T-helper 17 cell (primary cell): ENCODE results near the gene SART3. TPM values are rescaled to one million over a fixed set of nuclear protein-coding genes. Genes with fewer than 3 reads are reported as not detected.
"Not testable (repeated sequence)": the region's sequence is repeated elsewhere in the genome, so short reads cannot be mapped to it uniquely, and the experiment has no call there.

Experiments used
- ATAC-seq: fragments of 150-1000 bp; cut with Tn5 transposase; 2 replicates; pipeline ENCODE4 v1.10.0; 2021; ENCODE audit warnings: mild to moderate bottlenecking, moderate library complexity
- DNase-seq, 3 donors: peaks; one replicate each; pipeline versions ENCODE4 v3.0.0 to v3.0.0-alpha.2; 2020 to 2021
- H3K9me3 ChIP-seq: one replicate; pipeline ENCODE4 v1.7.0; 2013; ENCODE audit warnings: low read length, mild to moderate bottlenecking; ENCODE audit not compliant: control insufficient read depth, poor library complexity, severe bottlenecking
- H3K27ac Mint-ChIP-seq: one replicate; pipeline ENCODE4 v1.8.0; 2022; ENCODE audit warnings: mild to moderate bottlenecking, moderate library complexity, mixed read lengths
- H3K27me3 Mint-ChIP-seq: one replicate; pipeline ENCODE4 v1.8.0; 2022; ENCODE audit warnings: mixed read lengths
- H3K36me3 Mint-ChIP-seq: one replicate; pipeline ENCODE4 v1.8.0; 2022; ENCODE audit warnings: low read depth, mixed read lengths
- H3K4me1 Mint-ChIP-seq: one replicate; pipeline ENCODE4 v1.8.0; 2022; ENCODE audit warnings: mild to moderate bottlenecking, mixed read lengths
- H3K4me3 Mint-ChIP-seq: one replicate; pipeline ENCODE4 v1.8.0; 2022; ENCODE audit warnings: mild to moderate bottlenecking, moderate library complexity, mixed read lengths
- total RNA-seq, 4 donors: library from RNA in 2 of 4; stranded (reverse) in 2 of 4; gene quantifications; one replicate each; pipeline ENCODE4 v1.2.3 and lab custom pipeline; 2022 to 2026

The SART3 gene
- total RNA-seq, 2 donors from 2014 or later: 85.3 to 107 TPM

GRCh38 chr12:108559007-108559655, 1.8 kb downstream of the SART3 start:
- H3K4me1 Mint-ChIP-seq: peaks cover 34% of the 10 kb centered on the region
- no peaks in the 10 kb centered on the region for H3K27me3 Mint-ChIP-seq
- no peak for DNase-seq
- ATAC-seq: no peak
- H3K36me3 Mint-ChIP-seq: peaks cover 3% of the 10 kb centered on the region
- H3K4me3 Mint-ChIP-seq: peak overlapping the region; percentile 72
- H3K9me3 ChIP-seq: no peaks in the 10 kb centered on the region
- H3K27ac Mint-ChIP-seq: peak overlapping the region; percentile 100

- H3K9me3 ChIP-seq, DNase-seq, H3K27me3 Mint-ChIP-seq, H3K36me3 Mint-ChIP-seq, ATAC-seq, H3K4me3 Mint-ChIP-seq: not testable (repeated sequence)
- Mint-ChIP-seq H3K4me1 (peaks cover 56% of the 10 kb centered on the region), H3K27ac (peak overlapping the region; percentile 65)
Observed at GRCh38 chr12:108555383-108555782, 5.6 kb downstream of the SART3 start.

- peak overlapping the region; percentile 19 for H3K27ac Mint-ChIP-seq
- no peaks in the 10 kb centered on the region for H3K9me3 ChIP-seq
- H3K4me3 Mint-ChIP-seq: no peak overlapping the region
- no peaks in the 10 kb centered on the region for H3K36me3 Mint-ChIP-seq
- no peaks in the 10 kb centered on the region for H3K27me3 Mint-ChIP-seq
- no peak for ATAC-seq
- DNase-seq: no peak
- H3K4me1 Mint-ChIP-seq: peaks cover 51% of the 10 kb centered on the region
Observed at GRCh38 chr12:108553799-108554198, 7.2 kb downstream of the SART3 start.

- no peaks in the 10 kb centered on the region for H3K9me3 ChIP-seq
- Mint-ChIP-seq H3K27ac (peak overlapping the region; percentile 37), H3K4me3 (peak overlapping the region; percentile 33), H3K27me3 (no peaks in the 10 kb centered on the region), H3K36me3 (peaks cover 5% of the 10 kb centered on the region), H3K4me1 (peaks cover 41% of the 10 kb centered on the region)
- no peak for ATAC-seq
- DNase-seq: no peak
Observed at GRCh38 chr12:108551535-108551934, 9.4 kb downstream of the SART3 start.

- DNase-seq: no peak
- peaks cover under 1% of the 10 kb centered on the region for H3K9me3 ChIP-seq
- H3K27me3 Mint-ChIP-seq: no peaks in the 10 kb centered on the region
- ATAC-seq: no peak
- peaks cover 9% of the 10 kb centered on the region for H3K36me3 Mint-ChIP-seq
- H3K27ac Mint-ChIP-seq: no peak overlapping the region
- H3K4me1 Mint-ChIP-seq: peaks cover 31% of the 10 kb centered on the region
- no peak overlapping the region for H3K4me3 Mint-ChIP-seq
Observed at GRCh38 chr12:108548954-108549521, 11.9 kb downstream of the SART3 start.

GRCh38 chr12:108547686-108548085, 13.3 kb downstream of the SART3 start:
- H3K9me3 ChIP-seq: peaks cover 3% of the 10 kb centered on the region
- no peak overlapping the region for H3K27ac Mint-ChIP-seq
- no peak overlapping the region for H3K4me3 Mint-ChIP-seq
- H3K4me1 Mint-ChIP-seq: peaks cover 23% of the 10 kb centered on the region
- H3K27me3 Mint-ChIP-seq: no peaks in the 10 kb centered on the region
- no peak for DNase-seq
- H3K36me3 Mint-ChIP-seq: peaks cover 13% of the 10 kb centered on the region
- ATAC-seq: no peak

GRCh38 chr12:108543652-108544051, 17.3 kb downstream of the SART3 start:
- Mint-ChIP-seq H3K4me3 (no peak overlapping the region), H3K27me3 (no peaks in the 10 kb centered on the region), H3K4me1 (peaks cover 17% of the 10 kb centered on the region), H3K36me3 (peaks cover 13% of the 10 kb centered on the region), H3K27ac (no peak overlapping the region)
- DNase-seq (no peak), ATAC-seq (no peak)
- peaks cover 3% of the 10 kb centered on the region for H3K9me3 ChIP-seq

GRCh38 chr12:108542320-108542719, 18.7 kb downstream of the SART3 start:
- H3K9me3 ChIP-seq: peaks cover 3% of the 10 kb centered on the region
- Mint-ChIP-seq H3K4me3 (no peak overlapping the region), H3K36me3 (peaks cover 8% of the 10 kb centered on the region), H3K27ac (peak overlapping the region; percentile 80), H3K4me1 (peaks cover 19% of the 10 kb centered on the region), H3K27me3 (no peaks in the 10 kb centered on the region)
- DNase-seq (no peak), ATAC-seq (no peak)

- H3K4me1 Mint-ChIP-seq: peaks cover 19% of the 10 kb centered on the region
- H3K4me3 Mint-ChIP-seq: no peak overlapping the region
- ATAC-seq (no peak), DNase-seq (no peak)
- peaks cover 6% of the 10 kb centered on the region for H3K36me3 Mint-ChIP-seq
- peak overlapping the region; percentile 59 for H3K27ac Mint-ChIP-seq
- no peaks in the 10 kb centered on the region for H3K27me3 Mint-ChIP-seq
- no peaks in the 10 kb centered on the region for H3K9me3 ChIP-seq
Observed at GRCh38 chr12:108538616-108539195, 22.3 kb downstream of the SART3 start.

GRCh38 chr12:108538146-108538545, 22.8 kb downstream of the SART3 start:
- Mint-ChIP-seq H3K4me3 (no peak overlapping the region), H3K27ac (peak overlapping the region; percentile 59), H3K27me3 (no peaks in the 10 kb centered on the region), H3K4me1 (peaks cover 17% of the 10 kb centered on the region), H3K36me3 (peaks cover 6% of the 10 kb centered on the region)
- ATAC-seq: no peak
- H3K9me3 ChIP-seq: no peaks in the 10 kb centered on the region
- no peak for DNase-seq

GRCh38 chr12:108531929-108532848, 28.8 kb downstream of the SART3 start:
- no peaks in the 10 kb centered on the region for H3K27me3 Mint-ChIP-seq
- H3K27ac Mint-ChIP-seq: no peak overlapping the region
- no peaks in the 10 kb centered on the region for H3K9me3 ChIP-seq
- DNase-seq (no peak), ATAC-seq (no peak)
- peaks cover 9% of the 10 kb centered on the region for H3K36me3 Mint-ChIP-seq
- H3K4me3 Mint-ChIP-seq: no peak overlapping the region
- H3K4me1 Mint-ChIP-seq: peaks cover 11% of the 10 kb centered on the region

- ATAC-seq: no peak
- Mint-ChIP-seq H3K4me3 (no peak overlapping the region), H3K4me1 (peaks cover 13% of the 10 kb centered on the region), H3K27me3 (no peaks in the 10 kb centered on the region), H3K27ac (peak overlapping the region; percentile 21), H3K36me3 (peaks cover 5% of the 10 kb centered on the region)
- H3K9me3 ChIP-seq: no peaks in the 10 kb centered on the region
- no peak for DNase-seq
Observed at GRCh38 chr12:108530161-108530560, 30.8 kb downstream of the SART3 start.

GRCh38 chr12:108527166-108527496, 33.8 kb downstream of the SART3 start:
- peaks cover 5% of the 10 kb centered on the region for H3K36me3 Mint-ChIP-seq
- DNase-seq (no peak), ATAC-seq (no peak)
- H3K27ac Mint-ChIP-seq: peak overlapping the region; percentile 16
- no peaks in the 10 kb centered on the region for H3K27me3 Mint-ChIP-seq
- no peak overlapping the region for H3K4me3 Mint-ChIP-seq
- H3K4me1 Mint-ChIP-seq: peaks cover 11% of the 10 kb centered on the region
- no peaks in the 10 kb centered on the region for H3K9me3 ChIP-seq
